HepG2 (cell line): ENCODE measurements around the gene RRP8. TPM values are rescaled to one million over a fixed set of nuclear protein-coding genes. Genes with fewer than 3 reads are reported as not detected.
A peak's percentile ranks its signal among the peaks of the same experiment; 100 is the strongest.

ENCODE experiments used
- AHR ChIP-seq: IDR thresholded peaks from 2 replicates; pipeline ENCODE4 v1.6.1; 2018; ENCODE audit warnings: missing genetic modification reagents, missing compliant biosample characterization
- CREB3 ChIP-seq: sonication (generic); formaldehyde crosslinking; IDR thresholded peaks from 2 replicates; pipeline ENCODE4 v1.5.0; 2020; ENCODE audit warnings: missing genetic modification reagents
- DZIP1 ChIP-seq: sonication (generic); formaldehyde crosslinking; IDR thresholded peaks from 2 replicates; pipeline ENCODE4 v1.5.0; 2020; ENCODE audit warnings: mild to moderate bottlenecking, missing genetic modification reagents
- FOXO1 ChIP-seq: sonication (generic); formaldehyde crosslinking; IDR thresholded peaks from 2 replicates; pipeline ENCODE4 v1.4.0; 2020; ENCODE audit warnings: missing genetic modification reagents
- FUBP1 ChIP-seq: sonication (generic); formaldehyde crosslinking; IDR thresholded peaks from 2 replicates; pipeline ENCODE4 v1.5.1; 2020; ENCODE audit warnings: missing genetic modification reagents, mild to moderate bottlenecking, borderline replicate concordance
- GATAD1 ChIP-seq: IDR thresholded peaks from 2 replicates; pipeline ENCODE4 v1.6.1; 2016; ENCODE audit warnings: missing genetic modification reagents, missing compliant biosample characterization
- HDAC1 ChIP-seq: sonication (generic); formaldehyde crosslinking; IDR thresholded peaks from 2 replicates; pipeline ENCODE4 v1.5.1; 2020; ENCODE audit warnings: mild to moderate bottlenecking, missing genetic modification reagents
- HOXA9 ChIP-seq: sonication (generic); formaldehyde crosslinking; IDR thresholded peaks from 2 replicates; pipeline ENCODE4 v1.8.1; 2022; ENCODE audit warnings: missing genetic modification reagents, mild to moderate bottlenecking, moderate library complexity, borderline replicate concordance
- MAZ ChIP-seq, 2 experiments: sonication (generic) in 1 of 2; formaldehyde crosslinking in 1 of 2; IDR thresholded peaks; 2 replicates each; pipeline versions ENCODE4 v1.5.0 to v1.6.1; 2012 to 2020; ENCODE audit warnings: low read depth in 2 of 2, mild to moderate bottlenecking in 2 of 2, borderline replicate concordance in 1 of 2, improper control_type of control experiment in 1 of 2, low read length in 1 of 2, missing genetic modification reagents in 1 of 2, moderate library complexity in 1 of 2
- NFIC ChIP-seq: IDR thresholded peaks from 2 replicates; pipeline ENCODE4 v1.6.1; 2012; ENCODE audit warnings: mild to moderate bottlenecking, low read length, inconsistent platforms
- RBM22 ChIP-seq: fragments of 200-400 bp; formaldehyde crosslinking; optimal IDR thresholded peaks from 2 replicates; pipeline ENCODE3; 2017; ENCODE audit warnings: mild to moderate bottlenecking, low read length, moderate library complexity
- SMC3 ChIP-seq: IDR thresholded peaks from 2 replicates; pipeline ENCODE4 v1.6.1; 2011; ENCODE audit warnings: low read length, improper control_type of control experiment
- ZGPAT ChIP-seq: IDR thresholded peaks from 2 replicates; pipeline ENCODE4 v1.6.1; 2016; ENCODE audit warnings: mild to moderate bottlenecking
- ZNF263 ChIP-seq: sonication (generic); formaldehyde crosslinking; IDR thresholded peaks from 2 replicates; pipeline ENCODE4 v1.4.0; 2020; ENCODE audit warnings: missing genetic modification reagents
- ZNF414 ChIP-seq: sonication (generic); formaldehyde crosslinking; IDR thresholded peaks from 2 replicates; pipeline ENCODE4 v1.5.0; 2020; ENCODE audit warnings: missing genetic modification reagents
- ZNF451 ChIP-seq: sonication (generic); formaldehyde crosslinking; IDR thresholded peaks from 2 replicates; pipeline ENCODE4 v1.5.0; 2020; ENCODE audit warnings: mild to moderate bottlenecking, missing genetic modification reagents
- ZNF549 ChIP-seq: sonication (generic); formaldehyde crosslinking; IDR thresholded peaks from 2 replicates; pipeline ENCODE4 v1.5.0; 2020; ENCODE audit warnings: missing genetic modification reagents
- ZNF616 ChIP-seq: sonication (generic); formaldehyde crosslinking; IDR thresholded peaks from 2 replicates; pipeline ENCODE4 v1.5.0; 2020; ENCODE audit warnings: low read depth, mild to moderate bottlenecking, missing genetic modification reagents
- ZNF703 ChIP-seq: sonication (generic); formaldehyde crosslinking; IDR thresholded peaks from 2 replicates; pipeline ENCODE4 v1.5.1; 2020; ENCODE audit warnings: missing genetic modification reagents, mild to moderate bottlenecking, moderate library complexity, borderline replicate concordance
- ZNF772 ChIP-seq: sonication (generic); formaldehyde crosslinking; IDR thresholded peaks from 2 replicates; pipeline ENCODE4 v1.5.0; 2020; ENCODE audit warnings: mild to moderate bottlenecking, missing genetic modification reagents
- ZNF790 ChIP-seq: sonication (generic); formaldehyde crosslinking; IDR thresholded peaks from 2 replicates; pipeline ENCODE4 v1.8.0; 2022; ENCODE audit warnings: missing genetic modification reagents, mild to moderate bottlenecking, borderline replicate concordance
- polyA plus RNA-seq, 8 experiments: library from polyadenylated mRNA; depleted of rRNA in 3 of 8; stranded (reverse) in 7 of 8; unstranded in 1 of 8; fragments of >200 nt; fragmentation: Illumina TruSeq in 4 of 8; extraction: Trizol in 4 of 8; gene quantifications; 2 replicates each; pipeline versions ENCODE4 v1.2.1 to v1.2.3, GENCODE V29; 2011 to 2016; ENCODE audit warnings: low read depth in 4 of 8, missing spikeins in 1 of 8, mixed read lengths in 1 of 8; ENCODE audit not compliant: insufficient read depth in 1 of 8
- total RNA-seq, 5 experiments: library from RNA; depleted of rRNA; stranded (reverse); fragments of >200 nt; fragmentation: Illumina TruSeq; extraction: Trizol; gene quantifications; 2 replicates each; pipeline ENCODE4 v1.2.3, GENCODE V29; 2016; ENCODE audit warnings: low read depth in 1 of 5

The RRP8 gene
- total and polyA plus RNA-seq, 2 of the 13 experiments (the other 11 are each of a cell fraction or from before 2014, with no cell fraction given) = 7.2 to 21.6 TPM

- TF ChIP-seq DZIP1 (CRISPR knock-in tag) = no peak
- TF ChIP-seq RBM22 = peak; percentile 49
- peak; percentile 70; the same call in 1 of the 2 replicates for TF ChIP-seq ZNF451 (CRISPR knock-in tag)
- TF ChIP-seq GATAD1 (CRISPR knock-in tag) = peak; percentile 81
- peak; percentile 68; the same call in 1 of the 2 replicates for TF ChIP-seq ZNF263 (CRISPR knock-in tag)
- TF ChIP-seq ZNF549 (CRISPR knock-in tag) = no peak
- TF ChIP-seq FOXO1 (CRISPR knock-in tag) = peak; percentile 57
- peak; percentile 72; the same call in 1 of the 2 replicates for TF ChIP-seq ZNF616 (CRISPR knock-in tag)
- peak; percentile 61; the same call in 1 of the 2 replicates for TF ChIP-seq HOXA9
- peak; percentile 84; the same call in 1 of the 2 replicates for TF ChIP-seq ZNF772 (CRISPR knock-in tag)
- no peak for TF ChIP-seq NFIC
- no peak for TF ChIP-seq ZNF790 (CRISPR knock-in tag)
- peak; percentile 82 for TF ChIP-seq ZGPAT (CRISPR knock-in tag)
- 0 out of 2 replicates have a peak, but pooled peaks have one; percentile 29 for TF ChIP-seq AHR (CRISPR knock-in tag)
- no peak for TF ChIP-seq SMC3
- peak; percentile 82 for TF ChIP-seq MAZ (IDR thresholded peaks at IDR 0.05; ENCODE audit: borderline replicate concordance, low read depth, low read length)
- TF ChIP-seq MAZ (CRISPR knock-in tag; IDR thresholded peaks at IDR 0.05; ENCODE audit: low read depth) = peak; percentile 90
- no peak for TF ChIP-seq ZNF703
- TF ChIP-seq CREB3 = no peak
- TF ChIP-seq FUBP1 (CRISPR knock-in tag) = no peak
- peak; percentile 62 for TF ChIP-seq HDAC1 (CRISPR knock-in tag)
- TF ChIP-seq ZNF414 (CRISPR knock-in tag) = peak; percentile 58; the same call in 1 of the 2 replicates
These were observed 9.0 kb upstream of the RRP8 start, which contains the start of gene TAF10 (continued) for GRCh38 chr11:6612213-6613041.
